HepG2 (cell line): ENCODE measurements around the gene BRCA1. TPM values are rescaled to one million over a fixed set of nuclear protein-coding genes. Genes with fewer than 3 reads are reported as not detected.

Experiments
- ARID2 ChIP-seq: sonication (generic); formaldehyde crosslinking; IDR thresholded peaks from 2 replicates; pipeline ENCODE4 v1.8.1; 2022; ENCODE audit warnings: mild to moderate bottlenecking, missing genetic modification reagents, borderline replicate concordance
- ATF6 ChIP-seq: sonication (generic); formaldehyde crosslinking; conservative IDR thresholded peaks from 2 replicates; pipeline ENCODE4 v1.4.0; 2020; ENCODE audit warnings: missing genetic modification reagents
- BRF2 ChIP-seq: sonication (generic); formaldehyde crosslinking; IDR thresholded peaks from 2 replicates; pipeline ENCODE4 v1.8.1; 2022; ENCODE audit warnings: mild to moderate bottlenecking, missing genetic modification reagents
- CHD4 ChIP-seq: fragments of 200-600 bp; sonication (generic); IDR thresholded peaks from 2 replicates; pipeline ENCODE4 v1.7.0; 2017; ENCODE audit warnings: mild to moderate bottlenecking, low read length, borderline replicate concordance
- EEA1 ChIP-seq: sonication (generic); formaldehyde crosslinking; IDR thresholded peaks from 2 replicates; pipeline ENCODE4 v1.5.1; 2020; ENCODE audit warnings: mild to moderate bottlenecking, missing genetic modification reagents, borderline replicate concordance
- ESRRA ChIP-seq: sonication (generic); formaldehyde crosslinking; IDR thresholded peaks from 2 replicates; pipeline ENCODE4 v1.5.1; 2020; ENCODE audit warnings: mild to moderate bottlenecking, low read depth, missing genetic modification reagents
- MEF2D ChIP-seq: sonication (generic); formaldehyde crosslinking; IDR thresholded peaks from 2 replicates; pipeline ENCODE4 v1.5.1; 2020; ENCODE audit warnings: mild to moderate bottlenecking, missing genetic modification reagents
- PAXIP1 ChIP-seq: sonication (generic); formaldehyde crosslinking; conservative IDR thresholded peaks from 2 replicates; pipeline ENCODE4 v1.4.0; 2020; ENCODE audit warnings: mild to moderate bottlenecking, missing genetic modification reagents, moderate library complexity
- SIX4 ChIP-seq: sonication (generic); formaldehyde crosslinking; IDR thresholded peaks from 2 replicates; pipeline ENCODE4 v1.4.0; 2020; ENCODE audit warnings: missing genetic modification reagents
- SNAI1 ChIP-seq: sonication (generic); formaldehyde crosslinking; IDR thresholded peaks from 2 replicates; pipeline ENCODE4 v1.5.0; 2020; ENCODE audit warnings: mild to moderate bottlenecking, missing genetic modification reagents, borderline replicate concordance
- SP2 ChIP-seq: sonication (generic); formaldehyde crosslinking; IDR thresholded peaks from 2 replicates; pipeline ENCODE4 v1.5.1; 2020; ENCODE audit warnings: mild to moderate bottlenecking, missing genetic modification reagents
- TEF ChIP-seq: sonication (generic); formaldehyde crosslinking; IDR thresholded peaks from 2 replicates; pipeline ENCODE4 v1.5.0; 2020; ENCODE audit warnings: missing genetic modification reagents
- XRCC5 ChIP-seq: fragments of 200-400 bp; formaldehyde crosslinking; optimal IDR thresholded peaks from 2 replicates; pipeline ENCODE3; 2017; ENCODE audit warnings: mild to moderate bottlenecking, low read length
- ZFP91 ChIP-seq: sonication (generic); formaldehyde crosslinking; IDR thresholded peaks from 2 replicates; pipeline ENCODE4 v1.9.0; 2022; ENCODE audit warnings: missing genetic modification reagents, mild to moderate bottlenecking, borderline replicate concordance
- ZNF350 ChIP-seq: sonication (generic); formaldehyde crosslinking; IDR thresholded peaks from 2 replicates; pipeline ENCODE4 v1.4.0; 2020; ENCODE audit warnings: mild to moderate bottlenecking, low read depth, missing genetic modification reagents, borderline replicate concordance
- ZNF549 ChIP-seq: sonication (generic); formaldehyde crosslinking; IDR thresholded peaks from 2 replicates; pipeline ENCODE4 v1.5.0; 2020; ENCODE audit warnings: missing genetic modification reagents
- ZNF644 ChIP-seq: IDR thresholded peaks from 2 replicates; pipeline ENCODE4 v1.6.1; 2016; ENCODE audit warnings: low read depth
- ZNF678 ChIP-seq: sonication (generic); formaldehyde crosslinking; IDR thresholded peaks from 2 replicates; pipeline ENCODE4 v1.4.0; 2020; ENCODE audit warnings: mild to moderate bottlenecking, missing genetic modification reagents
- ZSCAN25 ChIP-seq: sonication (generic); formaldehyde crosslinking; IDR thresholded peaks from 2 replicates; pipeline ENCODE4 v1.8.0; 2022; ENCODE audit warnings: mild to moderate bottlenecking, missing genetic modification reagents
- polyA plus RNA-seq, 8 experiments: library from polyadenylated mRNA; depleted of rRNA in 3 of 8; stranded (reverse) in 7 of 8; unstranded in 1 of 8; fragments of >200 nt; fragmentation: Illumina TruSeq in 4 of 8; extraction: Trizol in 4 of 8; gene quantifications; 2 replicates each; pipeline versions ENCODE4 v1.2.1 to v1.2.3, GENCODE V29; 2011 to 2016; ENCODE audit warnings: low read depth in 4 of 8, missing spikeins in 1 of 8, mixed read lengths in 1 of 8; ENCODE audit not compliant: insufficient read depth in 1 of 8
- total RNA-seq, 5 experiments: library from RNA; depleted of rRNA; stranded (reverse); fragments of >200 nt; fragmentation: Illumina TruSeq; extraction: Trizol; gene quantifications; 2 replicates each; pipeline ENCODE4 v1.2.3, GENCODE V29; 2016; ENCODE audit warnings: low read depth in 1 of 5

The BRCA1 gene
- total and polyA plus RNA-seq, 2 of the 13 experiments (the other 11 are each of a cell fraction or from before 2014, with no cell fraction given) = 13.3 to 37.5 TPM

- no peak; the same call in 1 of the 2 replicates for TF ChIP-seq ZNF350 (CRISPR knock-in tag)
- TF ChIP-seq ESRRA (CRISPR knock-in tag) = peak; percentile 68; the same call in 1 of the 2 replicates
- TF ChIP-seq ZNF644 = no peak
- TF ChIP-seq ATF6 (CRISPR knock-in tag) = 0 out of 2 replicates have a peak, but pooled peaks have one; percentile 9
- no peak for TF ChIP-seq ZNF549 (CRISPR knock-in tag)
- no peak; the same call in 1 of the 2 replicates for TF ChIP-seq SNAI1
- no peak; the same call in 1 of the 2 replicates for TF ChIP-seq PAXIP1 (CRISPR knock-in tag)
- no peak; the same call in 1 of the 2 replicates for TF ChIP-seq MEF2D (CRISPR knock-in tag)
- no peak for TF ChIP-seq ZSCAN25
- TF ChIP-seq ZNF678 (CRISPR knock-in tag) = 0 out of 2 replicates have a peak, but pooled peaks have one; percentile 44
- 0 out of 2 replicates have a peak, but pooled peaks have one; percentile 65 for TF ChIP-seq CHD4
- no peak for TF ChIP-seq EEA1 (CRISPR knock-in tag)
- no peak for TF ChIP-seq SIX4 (CRISPR knock-in tag)
- TF ChIP-seq ARID2 (CRISPR knock-in tag) = peak; percentile 89
- TF ChIP-seq XRCC5 = peak; percentile 11
- peak; percentile 26; the same call in 1 of the 2 replicates for TF ChIP-seq BRF2 (CRISPR knock-in tag)
- no peak for TF ChIP-seq ZFP91 (CRISPR knock-in tag)
- TF ChIP-seq SP2 = peak; percentile 71
- TF ChIP-seq TEF (CRISPR knock-in tag) = no peak
Observed at GRCh38 chr17:43170140-43170765, 45.1 kb upstream of the BRCA1 start (continued).
